Nephron progenitor cell (in vitro differentiated cells): ENCODE data around the gene HLF.

Source experiments
- DNase-seq: peaks from one replicate; pipeline ENCODE4 v3.0.0; 2021
- H3K27ac Mint-ChIP-seq: 2 replicates; pipeline ENCODE4 v1.8.0; 2021; ENCODE audit warnings: mild to moderate bottlenecking, moderate library complexity, mixed read lengths
- H3K27me3 Mint-ChIP-seq: 2 replicates; pipeline ENCODE4 v1.8.0; 2021; ENCODE audit warnings: mild to moderate bottlenecking, low read depth, mixed read lengths; ENCODE audit not compliant: poor library complexity
- H3K36me3 Mint-ChIP-seq: 2 replicates; pipeline ENCODE4 v1.8.0; 2021; ENCODE audit warnings: low read depth, mixed read lengths
- H3K4me1 Mint-ChIP-seq: 2 replicates; pipeline ENCODE4 v1.8.0; 2021; ENCODE audit warnings: mixed read lengths
- H3K4me3 Mint-ChIP-seq: 2 replicates; pipeline ENCODE4 v1.8.0; 2021; ENCODE audit warnings: mild to moderate bottlenecking, moderate library complexity, mixed read lengths
- H3K9me3 Mint-ChIP-seq: 2 replicates; pipeline ENCODE4 v1.8.0; 2021; ENCODE audit warnings: mild to moderate bottlenecking, moderate library complexity, mixed read lengths
- TF ChIP-seq, protein P1 (sequence below): fragments of 200-600 bp; sonication (generic); IDR thresholded peaks from 2 replicates; pipeline ENCODE4 v1.5.0; 2021; ENCODE audit warnings: antibody characterized with exemption

HLF gene

DNA sequence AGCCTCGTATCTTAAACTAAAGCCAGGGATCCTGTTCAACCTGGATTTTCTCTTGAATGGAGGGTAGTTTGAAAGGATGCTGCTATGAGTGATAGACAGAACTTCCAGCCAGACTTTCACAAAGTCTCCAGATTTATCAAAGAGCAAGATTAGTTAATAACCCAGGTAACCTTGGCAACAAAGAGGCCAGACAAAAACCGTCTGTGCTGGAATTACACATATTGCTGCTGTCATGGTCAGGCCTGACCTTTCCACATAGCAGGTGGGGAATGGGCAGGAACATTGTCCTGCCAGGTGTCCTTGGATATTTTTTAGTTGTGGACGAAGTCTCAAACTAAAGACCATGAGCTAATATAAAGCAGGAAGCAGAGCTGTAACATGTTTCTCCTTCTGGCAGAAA is 52.5 kb downstream of the HLF start:
- no peak for DNase-seq
- Mint-ChIP-seq H3K27ac (no peak overlapping the region), H3K9me3 (no peaks in the 10 kb centered on the region), H3K4me1 (no peaks in the 10 kb centered on the region), H3K36me3 (no peaks in the 10 kb centered on the region), H3K4me3 (no peak overlapping the region), H3K27me3 (peaks cover 12% of the 10 kb centered on the region)
- TF ChIP-seq, protein P1, sequence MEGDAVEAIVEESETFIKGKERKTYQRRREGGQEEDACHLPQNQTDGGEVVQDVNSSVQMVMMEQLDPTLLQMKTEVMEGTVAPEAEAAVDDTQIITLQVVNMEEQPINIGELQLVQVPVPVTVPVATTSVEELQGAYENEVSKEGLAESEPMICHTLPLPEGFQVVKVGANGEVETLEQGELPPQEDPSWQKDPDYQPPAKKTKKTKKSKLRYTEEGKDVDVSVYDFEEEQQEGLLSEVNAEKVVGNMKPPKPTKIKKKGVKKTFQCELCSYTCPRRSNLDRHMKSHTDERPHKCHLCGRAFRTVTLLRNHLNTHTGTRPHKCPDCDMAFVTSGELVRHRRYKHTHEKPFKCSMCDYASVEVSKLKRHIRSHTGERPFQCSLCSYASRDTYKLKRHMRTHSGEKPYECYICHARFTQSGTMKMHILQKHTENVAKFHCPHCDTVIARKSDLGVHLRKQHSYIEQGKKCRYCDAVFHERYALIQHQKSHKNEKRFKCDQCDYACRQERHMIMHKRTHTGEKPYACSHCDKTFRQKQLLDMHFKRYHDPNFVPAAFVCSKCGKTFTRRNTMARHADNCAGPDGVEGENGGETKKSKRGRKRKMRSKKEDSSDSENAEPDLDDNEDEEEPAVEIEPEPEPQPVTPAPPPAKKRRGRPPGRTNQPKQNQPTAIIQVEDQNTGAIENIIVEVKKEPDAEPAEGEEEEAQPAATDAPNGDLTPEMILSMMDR, result no peak

DNA sequence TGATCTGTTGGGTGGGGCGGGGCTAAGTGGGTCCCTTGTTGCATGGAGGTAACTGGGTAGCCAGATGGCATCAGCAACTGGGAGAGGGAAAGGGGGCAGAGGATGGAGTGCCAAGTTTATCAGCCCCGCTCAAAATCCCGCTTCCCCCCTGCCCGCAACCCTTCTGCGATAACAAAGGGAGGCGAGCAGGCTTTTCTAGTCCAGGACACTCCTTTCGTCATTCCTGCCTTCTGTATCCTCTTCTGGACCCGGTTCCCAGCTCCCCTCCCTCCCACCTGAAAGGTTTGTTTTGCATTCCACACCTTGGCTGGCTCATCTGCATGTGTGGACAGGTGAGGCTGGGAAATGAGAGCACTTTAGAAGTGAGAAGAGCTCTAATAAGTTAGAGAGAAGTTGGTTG is 53.3 kb downstream of the HLF start:
- Mint-ChIP-seq H3K27me3 (peaks cover 12% of the 10 kb centered on the region), H3K36me3 (no peaks in the 10 kb centered on the region), H3K27ac (no peak overlapping the region), H3K9me3 (no peaks in the 10 kb centered on the region), H3K4me3 (no peak overlapping the region), H3K4me1 (no peaks in the 10 kb centered on the region)
- TF ChIP-seq, protein P1, result no peak
- DNase-seq, result no peak

DNA sequence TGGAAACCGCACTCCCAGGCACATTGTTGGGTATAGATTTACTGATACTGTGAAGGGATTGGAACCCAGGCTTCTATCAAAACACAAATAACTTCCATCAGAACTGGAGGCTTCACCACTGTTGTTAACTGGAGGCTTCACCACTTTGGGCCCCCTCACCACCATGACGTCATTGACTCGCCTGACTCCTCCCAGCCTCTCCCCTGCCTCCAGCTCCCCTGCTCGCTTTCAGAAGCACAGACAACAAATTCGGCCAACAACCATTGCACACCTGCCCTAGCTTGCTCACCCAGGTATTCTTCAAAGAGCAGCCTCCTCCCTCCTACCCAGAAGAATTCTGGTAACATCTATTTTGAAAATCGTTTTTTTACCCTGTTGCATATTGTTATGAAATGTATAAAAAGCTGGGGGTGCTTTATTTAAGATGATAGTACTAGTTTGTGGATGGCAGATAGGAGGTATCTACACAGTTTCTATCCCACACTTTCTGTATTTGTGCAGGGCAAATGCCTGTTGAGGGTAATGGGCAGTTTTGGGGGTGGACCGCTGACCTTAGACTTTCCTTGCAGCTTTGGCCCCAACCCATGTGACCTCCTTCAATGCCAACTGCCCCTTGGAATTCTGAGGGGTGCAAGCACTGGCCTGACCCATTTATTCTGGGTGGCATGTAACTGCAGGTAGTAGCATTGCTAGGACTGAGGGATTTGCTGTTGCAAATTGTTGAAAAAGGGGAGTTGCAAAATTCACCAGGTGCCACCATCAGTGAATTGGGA is 54.1 kb downstream of the HLF start:
- Mint-ChIP-seq H3K27me3 (peaks cover 7% of the 10 kb centered on the region), H3K9me3 (no peaks in the 10 kb centered on the region), H3K4me3 (no peak overlapping the region), H3K27ac (no peak overlapping the region), H3K4me1 (no peaks in the 10 kb centered on the region), H3K36me3 (no peaks in the 10 kb centered on the region)
- no peak for DNase-seq
- TF ChIP-seq, protein P1, result no peak

DNA sequence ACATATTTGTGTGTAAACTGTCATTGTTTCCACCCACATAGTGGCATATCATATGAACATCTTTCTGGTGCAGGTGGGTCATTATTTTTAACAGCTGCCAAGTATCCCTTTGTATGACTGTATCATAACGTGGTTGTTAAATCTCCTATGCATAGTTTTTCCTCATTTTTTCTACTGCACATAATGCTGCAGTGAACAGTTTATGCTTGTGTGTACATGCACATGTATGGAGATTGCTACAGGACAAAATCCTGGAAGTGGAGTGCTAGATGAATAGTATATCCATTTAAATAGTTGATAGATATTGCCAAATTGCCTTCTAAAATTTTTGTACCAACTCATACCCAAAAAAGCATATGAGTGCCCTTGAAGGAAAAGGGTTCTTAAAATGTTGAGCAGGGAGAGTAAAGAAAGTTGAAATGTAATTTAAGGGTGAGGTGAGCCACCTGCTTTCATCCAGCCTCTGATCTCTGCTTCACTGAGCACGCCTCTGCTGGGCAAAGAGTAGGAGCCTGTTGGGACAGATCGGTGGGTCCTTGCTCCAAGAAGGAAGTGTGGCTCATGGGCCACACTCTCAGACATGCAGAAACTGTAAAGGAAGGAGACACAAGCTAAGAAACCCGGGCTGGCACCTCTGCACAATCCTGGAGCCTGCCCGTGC is 55.3 kb downstream of the HLF start:
- no peak for DNase-seq
- no peaks in the 10 kb centered on the region for H3K36me3 Mint-ChIP-seq
- no peak overlapping the region for H3K4me3 Mint-ChIP-seq

DNA sequence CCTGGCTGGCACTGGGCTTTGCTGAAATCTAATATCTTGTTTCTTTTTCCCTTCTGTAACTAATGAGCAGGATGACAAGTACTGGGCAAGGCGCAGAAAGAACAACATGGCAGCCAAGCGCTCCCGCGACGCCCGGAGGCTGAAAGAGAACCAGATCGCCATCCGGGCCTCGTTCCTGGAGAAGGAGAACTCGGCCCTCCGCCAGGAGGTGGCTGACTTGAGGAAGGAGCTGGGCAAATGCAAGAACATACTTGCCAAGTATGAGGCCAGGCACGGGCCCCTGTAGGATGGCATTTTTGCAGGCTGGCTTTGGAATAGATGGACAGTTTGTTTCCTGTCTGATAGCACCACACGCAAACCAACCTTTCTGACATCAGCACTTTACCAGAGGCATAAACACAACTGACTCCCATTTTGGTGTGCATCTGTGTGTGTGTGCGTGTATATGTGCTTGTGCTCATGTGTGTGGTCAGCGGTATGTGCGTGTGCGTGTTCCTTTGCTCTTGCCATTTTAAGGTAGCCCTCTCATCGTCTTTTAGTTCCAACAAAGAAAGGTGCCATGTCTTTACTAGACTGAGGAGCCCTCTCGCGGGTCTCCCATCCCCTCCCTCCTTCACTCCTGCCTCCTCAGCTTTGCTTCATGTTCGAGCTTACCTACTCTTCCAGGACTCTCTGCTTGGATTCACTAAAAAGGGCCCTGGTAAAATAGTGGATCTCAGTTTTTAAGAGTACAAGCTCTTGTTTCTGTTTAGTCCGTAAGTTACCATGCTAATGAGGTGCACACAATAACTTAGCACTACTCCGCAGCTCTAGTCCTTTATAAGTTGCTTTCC is 56.0 kb downstream of the HLF start:
- DNase-seq, result no peak
- Mint-ChIP-seq H3K36me3 (no peaks in the 10 kb centered on the region), H3K9me3 (no peaks in the 10 kb centered on the region)

More for the DNA sequence above, 55.3 kb downstream of the HLF start:
- Mint-ChIP-seq H3K27ac (no peak overlapping the region), H3K9me3 (no peaks in the 10 kb centered on the region), H3K4me1 (no peaks in the 10 kb centered on the region), H3K27me3 (peaks cover 3% of the 10 kb centered on the region)
- TF ChIP-seq, protein P1, result no peak

More for the DNA sequence above, 56.0 kb downstream of the HLF start:
- H3K27me3 Mint-ChIP-seq, result peaks cover 3% of the 10 kb centered on the region
- no peak overlapping the region for H3K27ac Mint-ChIP-seq
- no peaks in the 10 kb centered on the region for H3K4me1 Mint-ChIP-seq
- TF ChIP-seq, protein P1, result no peak
- no peak overlapping the region for H3K4me3 Mint-ChIP-seq
